SK-N-SH treated with all-trans-retinoic acid at 6 μM for 48 hours (cell line): ENCODE measurements around the gene KIF12.

Source experiments
- PATZ1 ChIP-seq: fragments of 250-450 bp; sonication (Bioruptor Pico); IDR thresholded peaks from 2 replicates; pipeline ENCODE4 v1.8.0; 2020; ENCODE audit warnings: mild to moderate bottlenecking, moderate library complexity, borderline replicate concordance
- TCF4 ChIP-seq: fragments of 250-450 bp; sonication (Bioruptor Pico); IDR thresholded peaks from 2 replicates; pipeline ENCODE4 v1.8.0; 2021; ENCODE audit warnings: mild to moderate bottlenecking, moderate library complexity, borderline replicate concordance
- ZFP3 ChIP-seq: fragments of 250-450 bp; sonication (Bioruptor Pico); IDR thresholded peaks from 2 replicates; pipeline ENCODE4 v1.5.0; 2020; ENCODE audit warnings: mild to moderate bottlenecking, moderate library complexity

- no peak for TF ChIP-seq PATZ1 (CRISPR knock-in tag)
- TF ChIP-seq TCF4 (CRISPR knock-in tag): no peak
- no peak for TF ChIP-seq ZFP3 (CRISPR knock-in tag)
Observed at GRCh38 chr9:114112325-114112724, 13.2 kb upstream of the KIF12 start.
